ENCODE data around the gene ZNF524. TPM values are rescaled to one million over a fixed set of nuclear protein-coding genes. Genes with fewer than 3 reads are reported as not detected.
"Not testable (repeated sequence)": the region's sequence is repeated elsewhere in the genome, so short reads cannot be mapped to it uniquely, and the experiment has no call there.

ZNF524 gene
- total RNA-seq, 1 experiment from 2014 or later: 14.7 TPM

DNA sequence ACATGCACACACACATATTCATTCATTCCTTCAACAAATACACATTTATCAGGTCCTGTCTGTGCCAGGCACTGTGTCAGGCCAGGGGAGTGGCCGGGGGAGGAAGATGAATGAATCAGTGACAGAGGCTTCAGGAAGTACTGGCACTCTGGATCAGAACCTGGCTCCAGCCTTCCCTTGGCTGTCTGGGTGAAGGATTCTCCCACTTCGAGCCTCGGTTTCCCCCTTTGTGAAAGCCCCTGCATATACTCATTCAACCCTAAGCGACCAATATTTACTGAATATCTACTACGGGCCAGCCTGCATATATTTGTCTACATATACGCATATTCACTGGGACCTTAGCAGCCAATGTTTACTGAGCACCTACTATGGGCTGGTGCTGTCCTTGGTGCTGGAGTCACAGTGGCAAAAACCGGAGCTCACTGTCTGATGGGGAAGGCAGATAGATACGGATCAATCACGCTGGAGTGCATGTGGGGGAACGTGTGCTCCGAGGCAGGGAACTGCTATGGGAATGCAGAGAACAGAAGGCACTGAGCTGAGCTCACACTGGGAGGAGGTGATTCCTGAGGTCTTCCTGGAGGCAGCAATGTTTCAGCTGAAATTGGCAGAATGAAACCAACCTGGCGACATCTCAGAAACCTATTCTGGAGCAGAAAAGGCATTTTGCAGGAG is 18.8 kb upstream of the ZNF524 start:
- DNase-seq (ENCODE audit: low read depth): peak; percentile 27

DNA sequence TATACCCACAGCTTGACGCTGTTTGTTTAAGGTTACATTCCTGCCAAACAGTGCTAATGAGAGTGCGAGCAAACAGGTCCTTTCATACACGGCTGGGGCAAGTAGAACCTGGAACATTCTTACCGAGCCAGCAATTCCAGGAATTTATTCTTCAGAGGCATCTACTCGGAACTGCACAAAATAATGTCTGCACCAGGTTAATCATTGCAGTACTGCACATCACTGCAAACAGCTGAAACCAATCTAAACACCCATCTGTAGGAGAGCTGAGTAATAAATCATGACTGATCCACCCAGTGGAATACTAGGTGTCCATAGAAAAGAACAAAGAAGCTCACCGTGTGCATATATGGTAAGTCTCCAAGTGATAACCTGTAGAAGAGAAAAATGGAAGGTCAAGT is 18.3 kb upstream of the ZNF524 start:
- no peak for DNase-seq (ENCODE audit: low read depth)

DNA sequence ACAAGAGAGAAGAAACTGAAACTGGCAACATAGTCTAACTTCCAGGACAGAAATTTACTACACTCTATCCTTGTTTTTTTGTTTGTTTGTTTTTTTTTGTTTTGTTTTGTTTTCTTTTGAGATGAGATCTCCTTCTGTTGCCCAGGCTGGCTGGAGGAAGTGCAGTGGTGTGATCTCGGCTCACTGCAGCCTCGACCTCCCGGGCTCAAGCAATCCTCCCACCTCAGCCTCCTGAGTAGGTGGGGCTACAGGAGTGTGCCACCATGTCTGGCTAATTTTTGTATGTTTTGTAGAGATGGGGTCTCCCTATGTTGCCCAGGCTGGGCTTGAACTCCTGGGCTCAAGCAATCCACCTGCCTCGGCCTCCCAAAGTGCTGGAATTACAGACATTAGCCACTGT is 17.8 kb upstream of the ZNF524 start:
- DNase-seq (ENCODE audit: low read depth): not testable (repeated sequence)

DNA sequence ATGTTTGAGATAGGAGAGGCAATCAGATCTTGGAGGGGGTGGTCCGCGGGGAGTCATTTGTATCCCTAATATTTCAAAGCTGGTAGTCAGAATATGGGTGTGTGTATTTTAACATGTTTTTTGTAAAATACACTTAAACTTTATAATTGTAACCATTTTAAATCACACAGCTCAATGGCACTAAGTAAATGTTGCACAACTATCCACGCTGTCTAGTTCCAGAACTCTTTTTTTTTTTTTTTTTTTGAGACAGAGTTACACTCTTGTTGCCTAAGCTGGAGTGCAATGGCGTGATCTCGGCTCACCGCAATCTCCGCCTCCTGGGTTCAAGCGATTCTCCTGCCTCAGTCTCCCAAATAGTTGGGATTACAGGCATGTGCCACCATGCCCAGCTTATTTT is 16.2 kb upstream of the ZNF524 start:
- DNase-seq (ENCODE audit: low read depth): not testable (repeated sequence)

DNA sequence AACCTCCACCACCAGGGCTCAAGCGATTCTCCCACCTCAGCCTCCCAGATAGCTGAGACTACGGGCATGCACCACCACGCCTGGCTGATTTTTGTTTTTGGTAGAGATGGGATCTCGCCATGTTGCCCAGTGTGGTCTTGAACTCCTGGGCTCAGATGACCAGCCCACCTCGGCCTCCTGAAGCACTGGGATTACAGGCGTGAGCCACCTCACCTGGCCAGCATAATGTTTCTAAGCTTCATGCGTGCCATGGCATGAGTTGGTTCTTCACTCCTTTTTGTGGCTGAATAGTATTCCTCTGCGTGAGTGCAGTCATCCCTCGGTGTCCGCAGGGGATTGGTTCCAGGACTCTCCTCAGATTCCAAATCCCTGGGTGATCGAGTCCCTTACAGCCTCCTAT is 15.2 kb upstream of the ZNF524 start:
- no peak for DNase-seq (ENCODE audit: low read depth)

DNA sequence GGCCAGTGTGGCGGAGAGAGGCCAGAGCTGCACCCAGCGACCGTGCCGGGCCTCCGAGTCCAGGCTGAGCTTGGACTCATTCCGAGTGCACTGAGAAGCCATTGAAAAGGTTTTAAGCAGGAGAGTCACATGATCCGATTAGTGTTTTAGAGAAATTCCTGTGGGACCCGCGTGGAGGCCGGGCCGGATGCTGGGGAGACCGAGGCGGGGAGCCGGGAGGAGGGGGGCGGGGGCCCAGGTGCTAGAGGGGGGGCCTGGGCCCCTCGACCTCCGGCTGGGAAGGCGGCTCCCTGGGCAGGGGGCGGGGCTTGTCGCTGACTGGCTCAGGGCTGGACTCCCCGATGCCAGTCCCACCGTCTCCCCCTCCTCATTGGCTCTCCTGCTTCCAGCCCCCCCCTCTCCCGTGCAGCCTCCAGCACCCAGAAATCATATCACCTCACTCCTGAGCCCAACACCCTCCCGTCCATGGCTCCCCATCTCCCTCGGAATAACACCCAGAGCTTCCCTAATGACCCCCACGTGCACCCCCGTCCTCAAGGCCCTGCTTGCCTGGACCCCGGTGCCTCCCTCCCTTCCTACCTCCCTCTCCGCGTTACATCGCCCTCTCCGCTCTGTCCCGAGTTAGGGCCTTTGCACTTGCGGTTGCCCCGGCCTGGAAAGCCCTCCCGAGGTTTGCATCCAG is 14.3 kb upstream of the ZNF524 start:
- DNase-seq (ENCODE audit: low read depth): peak; percentile 77

DNA sequence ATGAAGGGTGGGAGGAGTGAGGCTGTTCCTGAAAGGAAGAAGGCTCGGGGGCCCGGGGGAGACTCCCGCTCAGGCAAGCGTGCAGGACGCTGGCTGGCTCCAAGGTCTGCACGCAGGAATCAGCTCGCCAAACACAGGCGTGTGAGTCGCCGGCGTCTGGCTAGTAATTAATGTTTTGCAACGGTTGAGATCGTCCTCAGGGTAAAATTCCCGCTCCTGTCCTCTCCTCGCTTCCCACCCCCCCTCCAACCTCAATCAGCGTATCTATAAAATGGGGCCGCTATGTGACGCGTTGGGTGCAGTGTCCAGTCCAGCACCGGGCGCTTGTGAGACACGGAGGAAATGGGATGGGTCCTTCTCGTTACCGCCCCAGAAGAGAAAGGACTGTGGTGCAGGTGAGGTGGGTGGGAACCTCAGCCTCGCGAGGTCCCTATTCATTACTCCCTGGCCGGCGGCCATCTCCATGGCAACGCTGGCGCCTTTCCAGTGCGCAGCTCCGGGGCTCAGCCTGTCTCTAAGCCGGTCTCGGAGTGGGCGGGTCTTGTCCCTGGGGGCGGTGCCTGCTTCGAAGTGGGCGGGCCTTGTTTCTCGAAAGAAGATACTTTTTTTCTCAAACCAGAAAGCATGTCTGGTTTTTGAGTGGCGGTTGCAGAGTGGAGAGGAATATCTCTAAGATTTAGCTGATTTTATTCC is 13.0 kb upstream of the ZNF524 start:
- peak; percentile 87 for DNase-seq (ENCODE audit: low read depth)

DNA sequence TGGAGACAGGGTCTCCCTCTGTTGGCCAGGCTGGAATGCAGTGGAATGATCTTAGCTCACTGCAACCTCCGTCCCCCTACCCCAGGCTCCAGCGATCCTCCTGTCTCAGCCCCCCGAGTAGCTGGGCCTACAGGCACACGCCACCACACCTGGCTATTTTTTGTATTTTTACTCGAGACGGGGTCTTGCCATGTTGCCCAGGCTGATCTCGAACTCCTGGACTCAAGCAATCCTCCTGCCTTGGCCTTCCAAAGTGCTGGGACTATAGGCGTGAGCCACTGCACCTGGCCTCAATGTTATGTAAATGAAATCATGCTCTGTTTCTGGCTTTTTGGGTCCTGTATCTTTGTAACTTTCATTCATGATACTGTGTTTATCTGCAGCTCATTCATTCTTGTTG is 11.3 kb upstream of the ZNF524 start:
- no peak for DNase-seq (ENCODE audit: low read depth)

DNA sequence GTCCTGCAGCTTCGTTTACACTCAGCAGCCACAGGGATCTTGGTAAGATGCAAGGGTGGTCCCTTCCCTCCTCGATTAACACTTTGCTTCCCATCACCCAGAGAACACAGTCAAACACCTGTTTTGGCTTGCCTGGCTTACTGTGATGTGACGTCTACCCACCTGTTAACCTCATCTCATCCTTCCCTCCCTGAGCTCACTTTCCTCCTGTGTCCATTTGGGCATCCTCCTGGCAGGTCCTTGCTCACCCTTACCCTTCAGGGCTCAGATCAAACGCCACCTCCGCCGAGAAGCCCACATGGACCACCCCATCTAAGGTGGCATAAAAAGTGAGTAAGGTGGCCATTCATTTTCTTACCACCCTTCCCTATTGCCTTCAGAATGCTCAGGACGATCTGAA is 10.0 kb upstream of the ZNF524 start:
- no peak for DNase-seq (ENCODE audit: low read depth)

DNA sequence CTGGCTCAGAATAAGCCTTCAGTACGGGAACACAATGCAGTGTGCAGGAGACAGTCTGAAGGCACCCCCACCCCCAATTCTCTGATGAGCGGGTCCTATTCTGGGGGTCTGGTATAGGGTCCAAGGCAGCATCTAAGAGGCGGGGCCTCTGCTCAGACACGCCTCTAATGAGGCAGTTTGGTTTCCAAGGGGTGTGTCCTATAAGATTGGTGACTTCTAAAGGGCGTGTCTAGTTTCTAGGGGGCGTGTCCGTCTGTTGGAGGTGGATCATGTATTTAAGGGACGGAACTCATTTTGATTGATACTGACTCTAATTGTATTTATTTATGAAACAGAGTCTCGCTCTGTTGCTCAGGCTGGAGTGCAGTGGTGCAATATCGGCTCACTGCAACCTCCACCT is 9.5 kb upstream of the ZNF524 start:
- peak; percentile 22 for DNase-seq (ENCODE audit: low read depth)

DNA sequence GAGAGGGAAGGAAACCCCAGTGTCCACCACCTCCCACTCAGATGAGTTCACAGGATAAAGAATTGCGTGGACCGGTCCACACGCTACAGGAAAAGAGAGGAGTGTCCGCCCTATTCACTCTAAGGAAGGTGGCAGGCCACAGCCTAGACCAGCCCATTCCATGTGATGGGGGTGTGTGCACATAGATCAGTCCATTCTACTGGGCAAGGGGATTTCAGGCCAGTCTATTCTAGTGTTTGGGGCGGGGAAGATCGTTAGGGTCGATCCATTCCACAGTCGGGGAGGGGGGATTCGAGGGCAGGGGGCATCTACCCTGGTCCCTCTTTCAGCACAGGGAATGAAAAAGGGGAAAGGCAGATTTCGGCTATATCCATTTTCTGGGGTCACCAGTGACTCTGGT is 8.5 kb upstream of the ZNF524 start:
- no peak for DNase-seq (ENCODE audit: low read depth)

DNA sequence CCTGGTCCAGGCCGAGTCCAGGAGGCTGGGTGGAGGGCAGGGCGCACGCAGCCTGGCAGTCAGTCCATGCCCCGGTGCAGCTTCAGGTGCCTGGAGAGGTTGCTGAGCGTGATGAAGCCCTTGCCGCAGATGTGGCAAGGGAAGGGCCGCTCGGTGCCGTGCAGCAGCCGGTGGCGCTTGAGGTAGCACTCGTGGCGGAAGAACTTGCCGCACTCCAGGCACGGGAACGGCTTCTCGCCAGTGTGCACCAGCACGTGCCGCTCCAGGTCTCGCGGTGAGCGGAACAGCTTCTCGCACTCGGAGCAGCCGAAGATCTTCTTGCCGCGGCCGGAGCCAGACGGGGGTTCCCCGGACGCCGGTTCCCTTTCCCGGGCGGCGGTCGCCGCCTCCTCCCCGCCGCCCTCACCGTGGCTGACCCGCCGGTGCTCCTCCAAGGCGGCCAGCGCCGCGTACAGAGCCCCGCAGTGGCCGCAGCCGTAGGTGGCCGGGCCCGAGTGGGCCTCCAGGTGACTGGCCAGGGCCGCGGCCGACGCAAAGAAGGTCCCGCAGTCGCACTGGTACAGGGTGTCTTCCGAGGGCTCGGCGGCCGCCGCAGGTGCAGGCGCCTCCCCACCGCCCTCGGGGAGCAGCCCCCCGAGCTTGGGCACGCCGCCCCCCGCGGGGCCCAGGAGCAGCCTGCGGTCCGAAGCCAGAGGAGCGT is 7.5 kb upstream of the ZNF524 start:
- DNase-seq (ENCODE audit: low read depth): no peak

DNA sequence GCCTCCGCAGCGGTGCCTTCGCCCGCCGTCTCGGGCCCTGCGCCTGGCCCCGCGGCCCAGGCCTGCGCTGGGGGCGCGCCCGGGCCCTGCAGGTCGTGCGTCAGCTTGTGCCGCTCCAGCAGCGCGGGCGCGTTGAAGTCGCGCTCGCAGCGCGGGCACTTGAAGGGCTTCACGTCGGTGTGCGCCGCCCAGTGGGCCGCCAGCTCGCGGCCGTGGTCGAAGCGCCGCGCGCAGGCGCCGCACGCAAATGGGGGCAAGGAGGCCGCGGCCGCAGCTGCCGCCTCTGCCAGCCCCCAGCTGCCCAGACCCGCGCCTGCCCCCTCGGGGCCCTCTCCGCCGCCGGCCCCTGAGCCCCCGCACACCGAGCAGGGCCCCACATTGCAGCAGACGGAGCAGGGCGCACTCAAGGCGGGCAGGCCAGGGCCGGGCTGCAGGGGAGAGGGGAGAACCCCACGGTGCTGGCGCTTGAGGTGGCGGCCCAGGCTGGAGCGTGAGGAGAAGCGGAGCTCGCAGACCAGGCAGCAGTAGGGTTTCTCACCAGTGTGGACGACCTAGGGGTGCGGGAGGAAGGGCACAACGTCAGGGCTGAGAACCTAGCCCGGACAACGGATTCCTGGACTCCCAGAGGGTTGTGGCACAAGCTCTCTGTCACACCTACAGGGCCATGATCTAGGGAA is 6.9 kb upstream of the ZNF524 start:
- no peak for DNase-seq (ENCODE audit: low read depth)

DNA sequence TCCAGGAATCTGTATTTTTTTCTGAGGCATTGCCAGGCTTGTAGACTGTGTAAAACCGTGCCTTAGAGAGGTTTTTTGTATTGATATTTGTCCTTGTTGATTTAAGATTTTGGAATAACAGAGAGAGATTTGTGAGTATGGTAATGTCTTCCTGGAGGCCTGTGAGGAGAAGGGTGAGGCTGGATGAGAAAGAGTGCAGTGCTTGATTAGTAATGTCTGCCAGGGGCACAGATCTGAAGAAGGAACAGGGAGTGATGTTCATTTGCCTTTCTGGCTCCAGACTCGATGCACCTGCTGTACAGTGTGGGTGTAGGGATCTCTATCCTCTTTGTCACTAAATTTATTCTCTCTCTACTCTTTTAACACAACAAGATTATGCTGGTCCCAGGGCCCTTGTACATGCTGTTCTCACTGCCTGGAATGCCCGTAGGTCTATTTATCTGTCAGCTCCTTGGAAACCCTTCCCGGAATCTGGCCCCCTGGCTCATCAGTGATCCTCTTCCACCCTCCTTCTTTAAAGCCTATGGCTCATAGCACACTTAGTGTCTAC is 5.0 kb upstream of the ZNF524 start:
- DNase-seq (ENCODE audit: low read depth): no peak

DNA sequence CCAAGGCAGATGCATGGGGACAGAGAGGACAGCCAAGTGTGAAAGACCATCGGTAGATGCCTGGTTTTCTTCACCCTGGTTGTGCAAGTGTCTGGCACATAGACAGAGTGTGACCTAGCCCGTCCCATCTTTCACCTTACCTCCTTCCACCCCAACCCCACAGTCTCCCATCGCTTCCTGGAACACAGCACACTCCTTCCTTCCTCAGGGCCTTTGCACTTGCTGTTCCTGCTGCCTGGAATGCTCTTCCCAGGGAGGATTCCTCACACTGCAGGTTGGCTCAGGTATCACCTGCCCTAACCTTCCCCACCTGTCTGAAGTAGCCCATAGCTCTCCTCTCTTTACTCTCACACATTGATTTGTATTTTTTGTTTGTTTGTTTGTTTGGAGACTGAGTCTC is 3.8 kb upstream of the ZNF524 start:
- DNase-seq (ENCODE audit: low read depth): no peak

DNA sequence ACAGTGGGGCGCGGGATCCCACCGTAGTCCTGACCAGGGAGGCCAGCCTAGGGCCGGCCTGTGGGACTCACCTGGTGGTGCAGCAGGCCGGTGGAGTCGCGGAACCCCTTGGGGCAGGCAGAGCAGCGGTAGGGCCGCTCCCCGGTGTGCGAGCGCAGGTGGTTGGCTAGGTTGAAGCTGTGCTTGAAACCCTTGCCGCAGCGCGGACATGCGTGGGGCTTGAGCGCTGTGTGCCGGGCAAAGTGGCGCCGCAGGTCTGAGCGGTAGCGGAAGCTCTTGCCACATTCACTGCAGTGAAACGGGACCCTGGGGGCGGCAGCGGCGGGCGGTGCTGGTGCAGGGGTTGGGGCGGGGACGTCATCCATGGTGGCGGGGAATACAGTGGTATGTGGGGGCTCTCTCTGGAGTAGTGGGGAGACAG is 2.6 kb upstream of the ZNF524 start:
- no peak for DNase-seq (ENCODE audit: low read depth)

DNA sequence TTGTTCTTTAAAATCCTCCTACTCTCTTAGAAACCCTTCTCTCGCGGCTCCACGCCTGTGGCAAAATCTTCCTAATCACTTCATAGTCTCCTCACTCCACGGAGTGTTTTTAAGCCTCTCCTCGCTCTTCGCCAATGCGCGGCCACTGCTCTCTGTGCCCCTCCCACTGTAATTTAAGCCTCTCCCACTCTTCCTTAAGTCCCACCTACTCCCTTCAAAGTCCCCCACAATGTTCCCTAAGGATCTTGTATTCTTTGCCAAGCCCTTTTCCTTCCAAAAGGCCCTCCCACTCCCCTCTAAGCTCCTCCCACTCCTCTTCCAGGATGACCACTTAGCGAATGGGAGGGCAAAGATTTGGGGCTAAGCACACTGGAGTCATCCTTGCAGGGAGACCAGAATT is 2.1 kb upstream of the ZNF524 start:
- DNase-seq (ENCODE audit: low read depth): no peak

DNA sequence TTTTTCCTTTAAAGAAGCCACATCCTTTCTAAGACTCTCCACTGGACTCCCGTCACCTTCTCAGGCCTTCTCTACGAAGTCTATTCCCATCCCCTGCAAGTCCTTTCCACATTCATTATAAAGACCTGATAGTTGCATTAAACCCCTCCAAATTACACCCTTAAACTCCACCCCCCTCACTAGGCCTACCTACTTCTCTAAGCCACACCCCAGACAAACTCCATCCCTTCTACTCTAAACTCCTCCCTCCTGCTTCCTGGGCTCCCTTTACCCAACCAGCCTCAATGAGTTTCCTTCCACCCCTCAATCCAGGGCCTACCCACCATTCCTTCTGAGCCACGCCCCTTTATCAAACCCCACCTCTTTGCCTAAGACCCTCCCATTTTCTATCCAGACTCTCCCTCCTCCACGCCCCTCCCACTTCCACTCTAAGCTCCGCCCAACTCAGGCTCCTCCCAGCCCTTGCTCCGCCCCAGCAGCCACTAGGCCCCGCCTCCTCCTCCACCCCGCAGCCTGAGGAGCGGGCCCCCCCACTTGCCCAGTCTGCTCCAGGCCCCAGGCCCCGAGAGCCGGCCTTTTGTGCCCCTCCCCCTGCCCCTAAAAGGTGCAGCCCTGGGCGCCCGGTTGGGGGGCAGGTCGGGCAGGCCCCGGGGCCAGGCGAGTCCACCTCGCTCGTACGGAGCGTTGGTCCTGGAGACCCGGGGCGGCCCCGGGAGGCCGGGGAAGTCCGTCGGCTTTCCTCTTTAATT is 1.2 kb upstream of the ZNF524 start:
- DNase-seq (ENCODE audit: low read depth): peak; percentile 93

DNA sequence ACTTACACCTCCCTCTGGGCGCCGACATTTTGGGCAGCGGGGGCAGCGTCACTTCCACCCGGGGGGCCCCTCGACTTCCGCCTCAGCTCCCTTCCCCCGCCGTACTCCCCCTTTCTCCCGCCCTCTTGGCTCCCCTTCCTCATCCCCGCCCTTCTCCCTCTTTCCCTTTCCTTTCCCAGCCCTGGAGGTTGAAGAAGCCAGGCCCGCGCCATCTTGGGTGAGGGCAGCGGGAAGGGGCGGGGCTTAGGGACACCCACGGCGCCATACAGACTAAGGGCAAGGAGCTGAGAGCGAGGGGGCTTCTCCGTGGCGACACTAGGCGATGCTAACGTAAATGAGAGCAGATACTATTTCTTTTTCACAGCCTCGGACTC is 633 bp upstream of the ZNF524 start, which contains the start of gene FIZ1:
Gene FIZ1, minus strand, starts transcription at position 50 of the 374 bp plus-strand sequence. CDS start 1,652 bp downstream, outside the sequence.
- peak; percentile 98 for DNase-seq (ENCODE audit: low read depth)

DNA sequence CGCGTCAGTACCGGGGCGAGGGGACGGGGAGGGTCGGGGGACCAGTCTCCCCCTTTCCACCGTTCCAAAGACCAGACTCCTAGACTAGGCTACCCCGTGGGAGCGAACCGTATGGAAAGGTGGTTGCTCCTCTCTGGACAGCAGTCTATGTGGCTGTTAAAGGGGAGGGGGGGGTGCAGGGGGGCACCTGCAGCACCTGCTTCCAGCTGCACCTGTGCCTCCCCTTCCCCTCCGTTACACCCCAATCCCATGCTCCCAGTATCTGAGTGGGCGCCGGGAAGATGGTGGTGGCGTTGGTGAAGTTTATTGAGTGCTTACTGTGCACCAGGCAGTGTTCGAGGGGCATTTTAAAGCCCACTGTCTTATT is 557 bp downstream of the ZNF524 start:
- DNase-seq (ENCODE audit: low read depth): no peak

DNA sequence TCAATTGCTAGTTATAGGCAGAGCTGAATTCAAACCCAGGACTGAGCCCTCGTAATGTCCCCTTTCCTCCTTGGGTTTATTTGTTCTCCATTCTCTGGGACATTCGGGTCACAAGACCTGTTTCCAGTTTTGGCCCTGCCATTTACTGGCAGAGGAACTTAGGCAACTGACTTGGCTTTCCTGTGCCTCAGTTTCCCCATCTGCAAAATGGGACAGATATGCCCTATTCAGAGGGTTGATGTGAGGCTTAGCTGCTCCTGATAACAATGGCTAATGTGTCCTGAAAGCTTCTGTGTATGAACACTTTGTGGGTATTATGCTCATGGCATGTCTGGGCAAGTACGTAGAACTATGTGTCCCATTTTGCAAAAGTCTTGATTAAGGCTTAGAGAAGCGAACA is 996 bp downstream of the ZNF524 start:
- no peak for DNase-seq (ENCODE audit: low read depth)

All from RPMI7951 (cell line).